Neural progenitor cell (in vitro differentiated cells): ENCODE measurements around the gene INO80. TPM values are rescaled to one million over a fixed set of nuclear protein-coding genes. Genes with fewer than 3 reads are reported as not detected.

Experiments
- DNase-seq: peaks from one replicate; pipeline ENCODE4 v3.0.0-alpha.2; 2016; ENCODE audit warnings: low spot score
- H2AFZ ChIP-seq: fragments of 200-600 bp; sonication (generic); replicated peaks from 2 replicates; pipeline ENCODE4 v1.6.1; 2016; ENCODE audit warnings: antibody characterized with exemption
- H3F3A ChIP-seq: fragments of 200-600 bp; sonication (generic); 2 replicates; pipeline ENCODE4 v1.6.1; 2016; ENCODE audit warnings: antibody characterized with exemption, low read depth
- H3K27ac ChIP-seq: fragments of 200-600 bp; sonication (generic); 2 replicates; pipeline ENCODE4 v1.5.1; 2016; ENCODE audit warnings: mild to moderate bottlenecking
- H3K27me3 ChIP-seq: fragments of 200-600 bp; sonication (generic); 2 replicates; pipeline ENCODE4 v1.6.1; 2016; ENCODE audit warnings: mild to moderate bottlenecking, moderate library complexity
- H3K36me3 ChIP-seq: fragments of 200-600 bp; sonication (generic); 2 replicates; pipeline ENCODE4 v1.5.1; 2016
- H3K4me1 ChIP-seq: fragments of 200-600 bp; sonication (generic); 2 replicates; pipeline ENCODE4 v1.6.1; 2016; ENCODE audit warnings: mixed run types
- H3K4me2 ChIP-seq: fragments of 200-600 bp; sonication (generic); 2 replicates; pipeline ENCODE4 v1.6.1; 2016
- H3K4me3 ChIP-seq: fragments of 200-600 bp; sonication (generic); 2 replicates; pipeline ENCODE4 v1.5.1; 2016
- H3K79me2 ChIP-seq: fragments of 200-600 bp; sonication (generic); 2 replicates; pipeline ENCODE4 v1.6.1; 2016; ENCODE audit warnings: low read depth
- H3K9ac ChIP-seq: fragments of 200-600 bp; sonication (generic); 2 replicates; pipeline ENCODE4 v1.6.1; 2016
- H3K9me3 ChIP-seq: fragments of 200-600 bp; sonication (generic); 2 replicates; pipeline ENCODE4 v1.5.1; 2016; ENCODE audit warnings: low read depth
- H4K20me1 ChIP-seq: fragments of 200-600 bp; sonication (generic); 2 replicates; pipeline ENCODE4 v1.6.1; 2016; ENCODE audit warnings: low read depth
- H3K27ac Mint-ChIP-seq: 3 replicates; pipeline ENCODE4 v1.8.0; 2021; ENCODE audit warnings: mixed read lengths
- H3K27me3 Mint-ChIP-seq: 2 replicates; pipeline ENCODE4 v1.8.0; 2022; ENCODE audit warnings: low read depth, mild to moderate bottlenecking, inconsistent platforms, moderate library complexity, mixed read lengths; ENCODE audit not compliant: insufficient read depth
- H3K36me3 Mint-ChIP-seq: 3 replicates; pipeline ENCODE4 v1.8.0; 2021; ENCODE audit warnings: mixed read lengths
- H3K4me1 Mint-ChIP-seq: 3 replicates; pipeline ENCODE4 v1.8.0; 2021; ENCODE audit warnings: mixed read lengths
- H3K4me3 Mint-ChIP-seq: 3 replicates; pipeline ENCODE4 v1.8.0; 2021; ENCODE audit warnings: mild to moderate bottlenecking, moderate library complexity, mixed read lengths
- H3K9me3 Mint-ChIP-seq: 3 replicates; pipeline ENCODE4 v1.8.0; 2020; ENCODE audit warnings: mixed read lengths
- EZH2 ChIP-seq: fragments of 200-600 bp; sonication (generic); IDR thresholded peaks from 2 replicates; pipeline ENCODE4 v1.6.1; 2017; ENCODE audit warnings: antibody characterized with exemption, mild to moderate bottlenecking, moderate library complexity
- EZH2phosphoT487 ChIP-seq: fragments of 200-600 bp; sonication (generic); IDR thresholded peaks from 2 replicates; pipeline ENCODE4 v1.6.1; 2017; ENCODE audit warnings: antibody characterized with exemption
- total RNA-seq: library from RNA; depleted of rRNA; stranded (reverse); fragments of >200 nt; gene quantifications from 2 replicates; pipeline ENCODE4 v1.2.3, GENCODE V29; 2015; ENCODE audit warnings: low replicate concordance
- TF ChIP-seq, protein P1 (sequence below): fragments of 200-600 bp; sonication (generic); IDR thresholded peaks from 2 replicates; pipeline ENCODE4 v1.5.1; 2017; ENCODE audit warnings: antibody characterized with exemption, mild to moderate bottlenecking

The INO80 gene
- total RNA-seq, 1 donor from 2014 or later = 25.4 TPM

DNA sequence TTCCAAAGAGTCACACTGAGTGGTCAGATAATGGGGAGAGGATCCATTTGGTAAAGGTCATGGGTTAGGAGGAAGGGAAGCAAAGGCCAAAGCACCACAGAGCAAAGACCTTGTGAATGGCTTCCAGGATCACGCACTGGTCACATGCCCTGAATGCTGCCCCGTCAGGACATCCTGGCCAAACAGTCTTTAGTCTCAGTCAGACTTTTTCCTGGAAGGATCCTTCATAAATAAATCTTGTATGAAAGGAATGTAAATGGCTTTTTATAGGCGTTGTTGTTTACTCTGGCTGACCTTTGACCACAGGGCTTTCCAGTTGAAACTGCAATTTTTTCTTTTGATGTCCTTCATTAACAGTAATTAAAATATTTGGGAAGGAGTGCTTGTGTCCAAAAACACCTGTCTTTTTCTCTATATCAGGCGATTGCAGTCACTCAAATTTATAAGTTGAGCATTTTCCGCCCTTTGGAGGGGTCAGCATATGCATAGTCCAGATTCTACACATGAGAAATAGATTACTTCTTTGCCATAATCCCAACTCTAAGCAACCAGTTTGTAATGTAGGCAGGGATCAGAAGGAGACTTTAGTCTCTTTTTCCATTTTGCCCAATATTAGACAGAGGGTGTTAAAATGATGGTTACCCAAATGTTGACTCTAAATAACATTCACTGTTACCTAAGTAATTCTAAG lies 114.4 kb downstream of the INO80 start:
- Histone ChIP-seq H3K9ac (no peak overlapping the region), H4K20me1 (no peaks in the 10 kb centered on the region), H3K27ac (no peak overlapping the region), H3K79me2 (no peaks in the 10 kb centered on the region), H3K4me1 (no peaks in the 10 kb centered on the region), H3K36me3 (peaks cover 5% of the 10 kb centered on the region), H3K4me3 (no peak overlapping the region), H3K4me2 (no peak overlapping the region), H2AFZ (no peak overlapping the region), H3K9me3 (no peaks in the 10 kb centered on the region), H3K27me3 (no peaks in the 10 kb centered on the region), H3F3A (no peaks in the 10 kb centered on the region)
- Mint-ChIP-seq H3K27me3 (no peaks in the 10 kb centered on the region), H3K9me3 (no peaks in the 10 kb centered on the region), H3K36me3 (peaks cover 14% of the 10 kb centered on the region), H3K4me3 (no peak overlapping the region), H3K27ac (no peak overlapping the region), H3K4me1 (no peaks in the 10 kb centered on the region)
- no peak for DNase-seq
- no peak for TF ChIP-seq EZH2phosphoT487
- TF ChIP-seq, protein P1, sequence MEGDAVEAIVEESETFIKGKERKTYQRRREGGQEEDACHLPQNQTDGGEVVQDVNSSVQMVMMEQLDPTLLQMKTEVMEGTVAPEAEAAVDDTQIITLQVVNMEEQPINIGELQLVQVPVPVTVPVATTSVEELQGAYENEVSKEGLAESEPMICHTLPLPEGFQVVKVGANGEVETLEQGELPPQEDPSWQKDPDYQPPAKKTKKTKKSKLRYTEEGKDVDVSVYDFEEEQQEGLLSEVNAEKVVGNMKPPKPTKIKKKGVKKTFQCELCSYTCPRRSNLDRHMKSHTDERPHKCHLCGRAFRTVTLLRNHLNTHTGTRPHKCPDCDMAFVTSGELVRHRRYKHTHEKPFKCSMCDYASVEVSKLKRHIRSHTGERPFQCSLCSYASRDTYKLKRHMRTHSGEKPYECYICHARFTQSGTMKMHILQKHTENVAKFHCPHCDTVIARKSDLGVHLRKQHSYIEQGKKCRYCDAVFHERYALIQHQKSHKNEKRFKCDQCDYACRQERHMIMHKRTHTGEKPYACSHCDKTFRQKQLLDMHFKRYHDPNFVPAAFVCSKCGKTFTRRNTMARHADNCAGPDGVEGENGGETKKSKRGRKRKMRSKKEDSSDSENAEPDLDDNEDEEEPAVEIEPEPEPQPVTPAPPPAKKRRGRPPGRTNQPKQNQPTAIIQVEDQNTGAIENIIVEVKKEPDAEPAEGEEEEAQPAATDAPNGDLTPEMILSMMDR = no peak
- no peak for TF ChIP-seq EZH2

DNA sequence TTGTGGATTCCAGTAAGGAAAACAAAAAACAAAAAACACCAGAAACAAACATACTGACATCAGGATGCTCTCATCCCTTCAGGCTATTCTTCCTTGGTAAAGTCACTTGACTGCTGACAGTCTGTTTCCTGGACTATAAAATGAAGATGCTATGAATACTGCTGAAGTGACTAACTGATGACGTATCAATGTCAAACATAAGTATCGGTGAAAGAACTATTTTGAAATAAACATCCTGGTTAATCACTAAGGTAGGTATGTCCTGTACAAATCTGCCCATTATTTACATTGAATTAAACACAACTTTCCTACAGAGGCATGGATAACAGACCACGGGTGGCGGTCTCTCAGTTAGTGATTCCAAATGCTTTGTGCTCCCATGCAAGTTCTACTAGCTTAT lies 116.9 kb downstream of the INO80 start:
- no peak for TF ChIP-seq EZH2
- TF ChIP-seq EZH2phosphoT487 = no peak
- TF ChIP-seq, protein P1 = no peak
- Mint-ChIP-seq H3K36me3 (peaks cover 14% of the 10 kb centered on the region), H3K9me3 (no peaks in the 10 kb centered on the region), H3K4me1 (no peaks in the 10 kb centered on the region), H3K27ac (no peak overlapping the region), H3K4me3 (no peak overlapping the region), H3K27me3 (no peaks in the 10 kb centered on the region)
- Histone ChIP-seq H3K4me2 (no peak overlapping the region), H3K4me1 (no peaks in the 10 kb centered on the region), H4K20me1 (no peaks in the 10 kb centered on the region), H2AFZ (no peak overlapping the region), H3K4me3 (no peak overlapping the region), H3K36me3 (peaks cover 7% of the 10 kb centered on the region), H3K27me3 (no peaks in the 10 kb centered on the region), H3K79me2 (no peaks in the 10 kb centered on the region), H3K9me3 (no peaks in the 10 kb centered on the region), H3K27ac (no peak overlapping the region), H3F3A (no peaks in the 10 kb centered on the region), H3K9ac (no peak overlapping the region)
- no peak for DNase-seq

DNA sequence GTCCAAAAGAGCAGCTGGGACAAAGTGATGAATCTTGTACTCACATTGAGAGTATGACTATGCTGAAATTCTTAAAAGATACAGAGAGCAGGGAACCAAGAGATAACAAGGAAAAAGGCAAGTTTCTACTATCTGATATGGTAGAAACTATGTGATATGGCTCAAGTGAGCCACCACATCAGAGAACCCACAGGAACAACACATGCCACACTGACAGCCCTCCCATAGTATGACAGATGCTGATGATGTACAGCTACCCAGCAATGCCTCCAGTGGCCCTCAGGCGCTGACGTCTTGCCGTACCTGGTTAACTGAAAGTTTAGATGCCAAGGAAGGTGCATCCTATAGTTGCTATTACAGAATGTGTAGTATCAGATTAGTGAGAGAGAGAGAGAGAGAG lies 120.4 kb downstream of the INO80 start:
- Histone ChIP-seq H2AFZ (no peak overlapping the region), H3K4me3 (no peak overlapping the region), H3K9me3 (no peaks in the 10 kb centered on the region), H3K4me2 (no peak overlapping the region), H3K4me1 (no peaks in the 10 kb centered on the region), H3F3A (no peaks in the 10 kb centered on the region), H3K36me3 (peaks cover 7% of the 10 kb centered on the region), H3K27ac (no peak overlapping the region), H3K27me3 (no peaks in the 10 kb centered on the region), H3K79me2 (no peaks in the 10 kb centered on the region), H3K9ac (no peak overlapping the region), H4K20me1 (no peaks in the 10 kb centered on the region)
- H3K4me3 Mint-ChIP-seq = no peak overlapping the region
- H3K9me3 Mint-ChIP-seq = no peaks in the 10 kb centered on the region
- H3K4me1 Mint-ChIP-seq = no peaks in the 10 kb centered on the region
- no peak for DNase-seq
- H3K27me3 Mint-ChIP-seq = no peaks in the 10 kb centered on the region
- H3K27ac Mint-ChIP-seq = no peak overlapping the region
- H3K36me3 Mint-ChIP-seq = peaks cover 20% of the 10 kb centered on the region
- TF ChIP-seq EZH2 (no peak), EZH2phosphoT487 (no peak)
- TF ChIP-seq, protein P1 = no peak
